Measurements from ENCODE around the gene SH3PXD2B. TPM values are rescaled to one million over a fixed set of nuclear protein-coding genes. Genes with fewer than 3 reads are reported as not detected.

Gene SH3PXD2B
- total RNA-seq, 1 experiment from 2014 or later, result 1.3 TPM

DNA sequence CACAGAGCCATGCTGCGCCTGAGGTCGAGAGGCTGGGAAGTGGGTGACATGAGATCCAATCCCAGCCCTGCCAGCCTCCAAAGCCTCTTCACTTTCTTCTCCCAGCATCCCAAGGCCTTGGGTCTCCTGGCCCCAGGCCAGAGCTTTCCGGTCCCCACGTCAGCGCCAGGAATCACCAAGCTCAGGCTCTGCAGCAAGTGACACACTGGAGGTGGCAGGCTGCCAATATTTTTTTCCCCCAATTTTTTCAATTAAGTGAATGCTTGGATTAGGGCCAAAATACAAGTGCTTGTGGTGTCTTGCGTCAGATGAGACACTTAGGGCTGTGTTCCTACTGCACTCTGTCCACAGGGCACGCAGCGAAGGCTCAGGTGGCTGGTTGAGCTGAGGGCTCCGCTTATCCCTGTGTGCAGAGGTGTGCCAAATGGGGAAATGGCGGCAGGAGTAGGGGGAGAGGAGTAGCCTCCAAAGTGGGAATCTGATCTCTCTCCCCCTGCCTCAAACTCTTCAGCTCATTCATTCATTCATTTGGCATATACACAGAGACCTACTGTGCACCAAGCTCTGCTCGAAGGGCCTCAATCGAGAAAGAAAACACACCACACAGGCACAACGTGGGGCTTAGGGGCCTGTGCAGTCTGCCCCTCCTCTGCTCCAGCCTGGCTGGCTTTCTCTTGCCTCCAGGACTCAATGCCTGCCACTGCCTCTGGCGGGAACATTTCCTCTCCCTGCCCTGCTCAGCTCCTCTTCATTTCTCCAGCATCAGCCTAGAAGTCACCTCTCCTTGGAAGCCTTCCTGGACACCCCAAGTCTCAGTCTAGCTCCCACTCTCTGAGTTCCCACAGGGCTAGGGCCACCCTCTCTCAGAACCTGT is 16.6 kb downstream of the SH3PXD2B start:
- peak; percentile 68 for DNase-seq (ENCODE audit: low spot score)

DNA sequence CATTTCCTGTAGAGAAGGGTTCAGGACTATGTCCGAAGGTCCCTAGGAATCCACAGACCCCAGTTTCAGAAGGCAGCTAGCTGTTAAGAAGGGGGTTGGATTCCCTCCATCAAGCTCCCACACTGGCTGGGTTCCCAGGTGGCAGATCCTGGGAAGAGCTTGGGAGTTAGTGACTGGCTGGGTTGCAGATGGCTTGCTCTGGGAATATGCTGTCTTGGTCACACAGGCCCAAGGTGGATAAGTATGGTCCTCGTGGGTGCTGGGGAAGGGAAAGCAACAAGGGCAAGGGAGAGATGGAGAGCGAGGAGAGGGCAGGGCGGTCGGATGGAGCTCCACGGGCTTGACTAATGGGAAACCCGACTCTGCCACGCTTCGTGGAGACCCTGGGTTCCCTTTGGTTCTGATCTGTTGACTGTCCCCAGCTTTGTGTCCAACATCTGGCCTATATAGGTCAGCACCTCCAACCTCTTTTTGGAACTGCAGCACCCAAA is 17.4 kb downstream of the SH3PXD2B start:
- no peak for DNase-seq (ENCODE audit: low spot score)

DNA sequence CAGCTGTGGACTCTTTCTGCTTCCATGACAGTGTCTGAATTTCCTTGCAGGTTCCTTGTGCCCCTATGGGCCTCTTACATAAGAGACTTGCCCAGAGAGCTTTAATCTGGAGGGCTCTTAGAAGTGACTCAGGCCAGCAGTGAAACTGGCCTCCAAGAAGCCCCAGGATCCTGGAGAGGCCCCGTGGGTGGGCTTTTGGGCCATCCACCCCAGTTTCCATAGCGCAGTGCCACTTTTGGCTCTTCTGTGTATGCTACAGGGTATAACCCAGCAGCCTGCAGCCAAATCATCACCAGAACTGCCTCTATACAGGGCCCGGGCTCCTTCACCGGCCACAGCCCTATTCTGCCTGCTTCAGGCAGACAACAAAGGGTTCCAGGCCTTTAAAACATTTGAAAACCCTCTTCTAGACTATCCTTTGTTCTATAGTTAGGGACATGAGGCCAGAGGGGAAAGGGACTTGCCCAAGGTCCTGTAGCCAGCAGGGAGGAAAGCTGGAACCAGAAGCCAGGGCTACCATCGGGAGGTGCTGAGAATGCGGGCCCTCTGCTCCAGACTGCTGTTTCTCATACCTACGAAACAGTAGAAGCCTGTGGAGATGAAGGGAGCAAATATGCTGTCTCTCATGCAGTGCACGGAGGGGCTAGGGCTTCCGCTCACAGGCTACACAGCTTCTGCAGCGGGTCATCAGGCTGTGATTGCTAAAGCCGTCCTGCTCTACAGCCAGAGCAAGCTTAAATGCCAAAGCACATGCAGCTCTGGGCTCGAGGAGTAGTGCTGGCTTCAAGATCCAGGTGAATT is 18.0 kb downstream of the SH3PXD2B start:
- DNase-seq (ENCODE audit: low spot score), result no peak

DNA sequence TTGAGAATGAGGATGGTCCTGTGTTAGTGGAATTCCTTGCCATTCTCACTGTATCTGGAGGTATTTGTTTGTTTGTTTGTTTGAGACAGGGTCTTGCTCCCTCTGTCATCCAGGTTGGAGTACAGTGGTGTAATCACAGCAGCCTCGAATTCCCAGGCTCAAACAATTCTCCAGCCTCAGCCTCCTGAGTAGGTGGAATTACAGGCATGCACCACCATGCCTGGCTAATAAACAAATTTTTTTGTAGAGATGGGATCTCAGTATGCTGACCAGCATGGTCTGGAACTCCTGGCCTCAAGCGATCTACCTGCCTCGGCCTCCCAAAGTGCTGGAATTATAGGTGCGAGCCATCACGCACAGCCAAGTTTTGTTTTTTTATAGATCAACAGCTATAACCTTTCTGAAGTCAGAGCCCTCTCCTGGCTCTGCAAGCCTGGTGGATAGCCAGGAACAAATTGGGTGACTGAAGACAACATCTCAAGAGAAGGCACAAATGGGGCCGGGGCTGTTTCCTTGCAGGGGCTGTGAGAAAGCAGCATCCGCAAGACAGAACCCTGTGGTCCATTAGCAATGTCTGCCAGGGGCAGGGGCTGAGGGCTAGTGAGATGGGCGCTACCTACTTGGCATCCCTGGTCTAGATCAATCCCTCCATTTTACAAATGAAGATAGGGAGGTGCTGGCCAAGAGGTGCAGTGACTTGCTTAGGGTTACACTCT is 18.8 kb downstream of the SH3PXD2B start:
- DNase-seq (ENCODE audit: low spot score), result no peak

DNA sequence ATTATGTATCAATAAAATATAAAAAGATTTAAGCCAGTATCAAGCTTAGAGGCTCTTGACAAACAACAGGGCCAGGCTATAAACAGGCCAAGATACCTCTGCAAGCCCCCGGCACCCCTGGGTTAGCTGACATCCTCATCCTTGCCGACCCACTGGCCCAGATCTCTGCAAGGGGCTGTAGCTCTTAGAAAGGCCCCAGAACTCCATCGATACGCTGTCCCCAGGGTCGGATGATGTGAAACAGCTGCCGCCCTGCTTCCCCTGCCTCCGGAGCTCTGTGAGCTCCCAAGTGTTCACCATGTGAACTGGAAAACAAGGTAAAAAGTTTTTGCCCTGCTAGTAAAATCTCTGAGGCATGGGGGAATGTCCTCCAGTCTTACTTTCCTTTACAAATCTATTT is 20.1 kb downstream of the SH3PXD2B start:
- DNase-seq (ENCODE audit: low spot score), result no peak

DNA sequence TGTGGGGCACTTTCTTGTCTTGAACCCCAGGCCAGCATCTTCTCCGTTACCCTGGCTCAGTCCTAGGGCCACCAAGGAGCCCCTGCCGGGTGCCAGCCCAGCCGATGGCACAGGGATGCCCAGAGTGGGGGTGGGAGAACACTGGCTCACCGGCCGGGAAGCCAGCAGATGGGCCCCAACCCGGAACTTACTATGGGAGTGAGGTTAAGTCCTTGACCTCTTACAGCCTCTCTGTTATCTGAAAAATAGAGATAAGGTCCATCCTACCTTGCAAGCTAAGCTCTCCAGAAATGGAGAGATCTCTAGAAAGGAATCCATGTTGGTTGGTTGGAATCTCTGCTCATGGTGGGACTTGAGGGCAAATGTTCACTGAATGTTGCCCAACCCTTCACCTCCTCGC is 20.8 kb downstream of the SH3PXD2B start:
- no peak for DNase-seq (ENCODE audit: low spot score)

DNA sequence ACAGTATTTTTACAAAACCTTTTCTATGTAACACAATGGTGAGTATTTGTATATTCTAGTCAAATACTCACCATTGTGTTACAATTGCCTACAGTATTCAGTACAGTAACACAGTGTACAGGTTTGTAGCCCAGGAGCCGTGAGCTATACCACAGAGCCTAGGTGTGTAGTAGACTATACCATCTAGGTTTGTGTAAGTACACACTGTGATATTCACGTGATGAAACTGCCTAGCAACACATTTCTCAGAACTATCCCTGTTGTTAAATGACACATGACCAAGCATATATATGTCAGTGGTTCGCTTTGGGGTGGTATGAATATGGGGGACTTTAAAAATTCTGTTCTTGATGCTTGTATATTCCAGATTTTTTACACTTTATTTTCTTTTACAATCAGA is 21.3 kb downstream of the SH3PXD2B start:
- no peak for DNase-seq (ENCODE audit: low spot score)

DNA sequence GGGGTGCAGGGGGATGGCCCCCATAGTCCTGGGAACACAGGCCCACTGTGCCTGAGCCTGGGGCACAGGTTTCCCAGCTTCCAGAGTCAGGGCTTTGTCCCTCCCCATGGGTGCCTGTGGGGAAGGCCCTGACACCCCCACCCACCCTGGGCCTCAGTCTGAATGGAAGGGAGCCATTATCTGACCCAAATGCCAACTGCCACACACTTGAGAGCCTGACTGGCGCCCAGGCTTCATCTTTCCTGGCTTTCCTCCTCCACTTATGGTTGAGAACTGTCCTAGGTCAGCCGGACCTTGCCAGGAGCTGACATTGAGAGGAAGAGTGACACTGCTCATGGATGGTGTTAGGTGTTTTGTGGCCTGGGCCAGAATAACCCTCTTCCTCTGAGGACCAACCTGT is 24.0 kb downstream of the SH3PXD2B start:
- DNase-seq (ENCODE audit: low spot score), result no peak

DNA sequence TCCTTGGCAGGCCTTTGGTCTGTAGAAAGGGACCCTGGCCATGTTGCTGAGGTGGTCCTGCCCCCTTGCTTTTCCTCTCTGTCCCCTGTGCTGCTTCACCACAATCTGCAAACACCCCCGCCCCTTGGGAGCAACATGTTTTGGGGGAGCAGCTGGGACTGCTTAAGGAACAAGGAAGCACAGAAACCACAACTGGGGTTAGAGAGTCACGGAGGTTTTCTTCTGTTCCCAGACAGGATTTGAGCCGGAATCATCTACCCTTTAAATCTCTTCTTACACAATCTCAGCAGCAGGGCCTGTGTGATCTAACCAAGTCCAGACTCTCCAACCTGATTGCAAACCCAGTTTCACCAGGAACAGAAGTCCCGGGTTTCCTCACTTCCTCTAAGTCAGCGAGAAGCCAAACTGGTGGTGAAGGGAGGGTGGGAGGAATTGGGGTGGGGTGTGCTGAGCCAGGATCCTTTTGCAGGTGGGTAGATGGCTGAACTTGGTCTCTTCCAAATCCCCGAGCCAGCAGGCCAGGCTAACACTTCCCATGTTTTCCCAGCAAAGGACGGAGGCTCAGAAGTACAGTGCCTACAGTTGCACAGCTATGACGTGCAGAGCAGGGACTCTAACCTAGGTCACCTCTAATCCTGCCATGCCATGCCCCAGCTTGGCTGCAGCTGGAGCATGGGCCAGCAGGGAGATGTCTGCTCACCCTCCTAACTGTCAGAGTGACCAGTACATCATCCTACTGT is 25.0 kb downstream of the SH3PXD2B start:
- peak; percentile 16 for DNase-seq (ENCODE audit: low spot score)

DNA sequence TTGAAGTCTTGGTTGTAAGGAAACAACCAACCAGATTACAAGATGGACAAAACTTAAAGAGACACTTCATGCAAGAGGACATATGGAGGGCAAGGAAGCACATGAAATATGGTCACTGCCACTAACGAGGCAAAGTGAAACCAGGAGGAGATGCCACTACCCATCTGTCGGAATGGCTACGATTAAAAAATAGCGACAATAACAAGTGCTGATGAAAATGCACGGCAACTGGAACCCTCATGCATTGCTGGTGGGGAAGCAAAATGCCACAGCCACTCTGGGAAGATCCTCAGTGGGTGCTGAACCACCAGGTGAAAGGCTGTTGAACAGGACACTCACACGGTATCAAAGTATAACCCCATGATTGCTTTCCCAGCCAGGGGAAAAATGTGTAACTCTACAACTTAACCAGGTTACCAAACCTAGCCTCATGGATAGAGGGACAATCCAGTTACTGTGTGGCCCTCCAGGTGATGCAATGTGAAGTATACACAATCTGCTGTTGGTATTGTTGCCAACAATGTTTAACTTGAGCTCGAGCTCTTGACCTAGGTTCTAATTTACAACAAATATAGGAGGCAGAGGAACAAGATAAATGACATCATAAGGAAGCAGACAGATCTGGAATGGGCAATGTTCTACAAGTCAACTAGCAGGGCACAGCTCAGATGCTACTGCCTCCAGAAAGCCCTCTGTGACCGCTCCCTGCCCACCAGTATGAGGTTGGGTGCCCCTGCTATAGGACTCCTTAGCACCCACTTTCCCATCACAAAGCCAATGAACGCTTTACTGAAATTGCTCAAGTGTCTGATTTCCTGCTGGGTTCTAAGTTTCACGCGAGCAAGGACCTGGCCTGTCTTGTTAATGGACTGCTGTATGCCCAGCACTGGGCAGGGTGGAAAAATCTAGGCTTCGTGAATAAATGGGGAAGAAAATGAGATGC is 25.8 kb downstream of the SH3PXD2B start:
- no peak for DNase-seq (ENCODE audit: low spot score)

DNA sequence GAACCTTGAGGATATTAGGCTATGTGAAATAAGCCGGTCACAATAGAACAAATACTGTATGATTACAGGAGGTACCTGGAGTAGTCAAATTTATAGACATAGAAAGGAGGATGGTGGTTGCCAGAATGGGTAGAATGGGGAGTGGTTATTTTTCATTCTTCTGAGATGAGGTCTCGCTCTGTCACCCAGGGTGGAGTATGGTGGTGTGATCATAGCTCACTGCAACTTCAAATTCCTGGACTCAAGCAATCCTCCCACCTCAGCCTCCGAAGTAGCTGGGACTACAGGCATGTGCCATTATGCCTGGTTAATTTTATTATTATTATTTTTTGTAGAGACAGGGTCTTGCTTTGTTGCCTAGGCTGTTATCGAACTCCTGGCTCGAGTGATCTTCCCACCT is 27.1 kb downstream of the SH3PXD2B start:
- no peak for DNase-seq (ENCODE audit: low spot score)

DNA sequence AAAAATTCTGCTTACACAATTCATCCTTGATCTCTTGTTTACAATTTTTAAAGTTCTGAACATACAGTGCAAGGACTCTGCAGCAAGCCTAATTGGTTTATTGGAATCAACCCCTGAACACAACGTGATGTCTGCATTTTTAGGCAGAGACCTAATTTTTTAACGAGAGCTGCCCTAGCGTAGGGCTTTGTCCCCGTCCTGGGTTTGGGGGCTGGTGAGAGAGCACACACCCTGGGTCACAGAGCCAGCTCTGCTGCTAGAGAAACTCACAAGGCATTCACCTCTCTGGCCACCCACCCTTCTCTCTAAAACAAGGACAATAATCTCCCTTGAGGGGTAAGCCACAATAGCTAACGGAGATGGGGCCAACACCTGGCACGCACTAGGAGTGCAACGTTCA is 28.2 kb downstream of the SH3PXD2B start:
- no peak for DNase-seq (ENCODE audit: low spot score)

DNA sequence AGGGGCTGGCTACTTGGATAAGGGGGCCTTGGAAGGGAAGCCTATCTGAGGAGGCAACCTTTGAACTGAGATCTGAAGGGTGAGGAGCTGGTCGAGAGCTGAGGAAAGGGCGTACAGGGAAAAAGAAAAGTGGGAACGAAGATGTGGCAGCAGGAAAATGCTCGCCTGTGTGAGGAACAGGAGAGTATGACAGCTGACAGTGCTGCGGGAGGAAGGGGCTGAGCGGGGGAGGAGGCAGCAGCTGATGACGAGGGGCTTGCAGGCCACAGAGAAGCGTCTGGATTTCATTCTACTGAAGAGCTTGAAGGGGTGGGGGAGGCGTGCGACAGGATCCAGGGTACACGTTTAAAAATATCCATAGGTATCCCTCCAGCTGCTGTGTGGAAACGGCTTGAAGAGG is 28.9 kb downstream of the SH3PXD2B start:
- no peak for DNase-seq (ENCODE audit: low spot score)

DNA sequence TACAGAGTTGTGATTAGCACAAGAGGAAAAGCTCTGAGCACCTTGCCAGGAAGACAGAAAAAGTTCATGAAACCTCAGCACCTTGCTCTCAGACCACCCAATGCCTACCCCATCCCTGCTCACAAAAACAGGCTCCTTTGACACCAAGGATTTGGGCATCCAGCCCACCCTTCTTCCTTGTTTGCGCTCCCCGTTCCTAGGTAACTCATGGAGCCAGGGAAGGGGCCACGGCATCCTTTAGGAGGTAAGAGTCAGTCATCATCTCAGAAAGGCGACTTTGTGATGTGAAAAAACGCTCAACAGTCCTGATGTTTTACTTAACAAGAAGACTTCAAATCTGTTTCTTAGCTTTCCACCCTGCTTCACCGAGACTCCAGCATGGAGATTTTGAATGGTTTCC is 29.5 kb downstream of the SH3PXD2B start:
- no peak for DNase-seq (ENCODE audit: low spot score)

DNA sequence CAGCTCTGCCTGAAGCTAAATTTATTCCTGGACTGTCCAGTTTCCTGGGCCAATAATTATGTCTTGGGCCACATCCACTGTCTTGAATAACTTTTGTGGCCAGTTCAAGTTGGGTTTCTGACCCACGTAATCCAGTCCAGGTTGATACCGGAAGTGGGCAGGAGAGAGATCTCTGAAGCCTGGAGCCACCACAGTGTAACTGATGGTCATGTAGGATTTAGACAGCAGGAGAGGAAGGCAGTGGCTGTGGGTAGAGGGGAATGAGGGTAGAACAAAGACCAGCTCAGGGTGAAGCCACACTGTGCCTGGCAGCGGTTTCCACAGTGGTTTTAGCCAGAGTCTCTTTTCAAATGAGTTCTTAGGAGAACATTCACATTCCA is 30.2 kb downstream of the SH3PXD2B start:
- DNase-seq (ENCODE audit: low spot score), result no peak

DNA sequence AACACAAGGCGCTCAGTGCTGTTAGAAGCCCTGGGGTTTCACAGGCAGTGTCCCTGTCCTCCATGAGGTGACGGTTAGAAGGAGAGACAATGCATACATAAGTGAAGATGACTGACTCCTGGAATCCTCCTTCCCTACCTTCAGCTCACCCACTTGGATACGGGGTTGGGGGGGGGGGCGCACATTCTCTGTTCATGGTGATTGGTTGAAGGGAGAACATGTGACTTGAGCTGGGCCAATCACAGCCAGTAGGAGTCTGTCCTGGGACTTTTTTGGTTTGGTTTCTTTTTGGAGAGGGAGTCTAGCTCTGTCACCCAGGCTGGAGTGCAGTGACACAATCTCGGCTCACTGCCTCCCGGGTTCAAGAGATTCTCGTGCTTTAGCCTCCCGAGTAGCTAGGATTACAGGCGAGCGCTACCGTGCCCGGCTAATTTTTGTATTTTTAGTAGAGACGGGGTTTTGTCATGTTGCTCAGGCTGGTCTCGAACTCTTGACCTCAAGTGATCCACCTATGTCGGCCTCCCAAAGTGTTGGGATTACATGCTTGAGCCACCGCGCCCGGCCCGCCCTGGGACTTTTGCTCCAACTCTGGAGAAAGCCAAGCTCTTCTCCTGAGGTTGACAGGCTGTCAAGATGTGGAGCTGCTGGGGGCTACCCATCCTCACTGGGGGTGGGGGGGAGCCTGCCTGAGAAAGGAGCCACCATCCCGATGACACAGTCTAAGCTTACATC is 30.8 kb downstream of the SH3PXD2B start:
- no peak for DNase-seq (ENCODE audit: low spot score)

DNA sequence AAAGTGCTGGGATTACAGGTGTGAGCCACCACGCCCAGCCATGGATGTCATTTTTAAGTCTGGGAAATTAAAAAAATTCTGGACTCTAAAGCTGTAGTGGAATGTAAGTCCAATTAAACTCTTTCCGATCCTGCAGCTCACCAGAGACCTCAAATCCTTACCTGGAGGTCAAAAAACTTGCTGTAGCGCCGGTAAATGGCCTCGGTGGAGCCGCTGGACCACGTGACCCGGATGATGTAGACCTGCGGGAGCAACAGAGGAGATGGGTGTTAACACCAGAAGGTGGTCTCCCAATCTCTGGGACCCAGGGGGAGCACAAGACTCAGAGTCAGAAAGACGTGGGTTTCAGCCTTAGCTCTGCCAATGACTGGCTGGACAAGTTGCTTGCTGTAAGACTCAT is 32.1 kb downstream of the SH3PXD2B start:
- DNase-seq (ENCODE audit: low spot score), result no peak

DNA sequence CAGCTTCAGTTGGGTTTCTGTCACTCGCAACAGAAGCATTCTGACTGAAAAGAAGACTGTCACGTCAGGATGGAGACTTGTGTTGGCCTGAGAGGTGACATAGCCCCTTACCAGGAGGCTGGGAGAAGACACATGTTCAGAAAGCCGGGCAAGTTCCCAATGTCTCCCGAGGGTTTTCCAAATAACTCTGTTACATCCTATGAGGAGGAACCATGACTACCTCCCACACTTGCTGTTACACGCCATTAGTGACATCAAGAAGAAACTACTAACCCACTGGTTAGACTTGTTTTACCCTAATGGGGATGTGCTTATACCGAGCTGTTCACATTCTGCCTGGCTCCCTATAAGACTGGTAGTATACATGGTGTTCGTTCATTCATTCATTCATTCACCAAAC is 33.3 kb downstream of the SH3PXD2B start:
- no peak for DNase-seq (ENCODE audit: low spot score)

DNA sequence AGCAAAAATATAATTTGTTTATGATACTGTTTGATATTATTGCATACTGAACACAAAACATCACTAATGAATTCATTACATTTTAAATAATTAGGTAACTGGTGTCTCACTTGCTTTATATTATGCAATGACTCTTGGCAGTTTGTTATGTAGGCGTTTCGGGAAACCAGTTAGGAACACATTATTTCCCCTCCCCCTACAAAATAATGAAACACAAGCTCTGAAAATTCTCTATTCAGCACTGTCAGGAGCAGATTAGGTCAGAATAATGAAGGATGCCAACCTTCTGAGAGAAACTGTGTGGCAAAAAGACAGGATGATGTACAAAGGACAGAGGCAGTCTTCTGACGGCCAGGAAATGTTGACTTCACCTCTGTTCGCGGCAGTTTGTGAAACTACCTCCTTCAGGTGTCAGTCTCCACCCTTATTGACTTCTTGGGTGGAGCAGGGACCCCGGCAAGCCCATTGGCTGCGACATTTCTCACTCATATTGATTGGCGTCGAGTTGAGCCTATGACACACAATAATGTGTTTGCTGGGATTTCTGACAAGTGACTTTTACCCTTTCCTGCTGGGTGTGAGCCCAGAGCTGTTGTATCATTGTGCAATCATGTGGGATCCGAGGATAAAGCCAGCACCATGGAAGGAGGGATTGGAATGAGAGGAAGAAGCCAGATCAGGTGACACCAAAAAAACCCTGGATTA is 33.9 kb downstream of the SH3PXD2B start:
- DNase-seq (ENCODE audit: low spot score), result peak; percentile 96

Data from HT-29 (cell line).